ENCODE measurements around the gene COLEC11. TPM values are rescaled to one million over a fixed set of nuclear protein-coding genes. Genes with fewer than 3 reads are reported as not detected.

COLEC11 gene
- polyA plus RNA-seq, 1 donor (not counting 4 experiments of a cell fraction or from before 2014, with no cell fraction given), result not detected

GRCh38 chr2:3578987-3579386 lies 15.9 kb upstream of the COLEC11 start:
- Histone ChIP-seq H4K20me1 (ENCODE audit: control insufficient read depth, extremely low read depth, insufficient read depth, low read length) (peaks cover 26% of the 10 kb centered on the region), H2AFZ (ENCODE audit: control insufficient read depth, low read length) (no peak overlapping the region), H3K36me3 (ENCODE audit: control insufficient read depth in 2 of 2, extremely low read depth in 1 of 2, insufficient read depth in 2 of 2, low read length in 2 of 2) (peaks cover 13 to 58% of the 10 kb centered on the region in 2 experiments), H3K9me3 (ENCODE audit: control insufficient read depth, low read depth, low read length) (no peaks in the 10 kb centered on the region), H3K79me2 (ENCODE audit: control insufficient read depth, insufficient read depth, low read length) (peaks cover 57% of the 10 kb centered on the region), H3K4me1 (ENCODE audit: control insufficient read depth, extremely low read depth, insufficient read depth, low read length) (peaks cover 30% of the 10 kb centered on the region), H3K27me3 (ENCODE audit: control insufficient read depth, extremely low read depth, insufficient read depth, low read length) (no peaks in the 10 kb centered on the region), H3K4me3 (ENCODE audit: control insufficient read depth in 2 of 3, extremely low read depth in 1 of 3, insufficient read depth in 2 of 3, low read depth in 1 of 3, low read length in 3 of 3) (peak overlapping the region in 1 of 3 experiments; percentile 56), H3K27ac (ENCODE audit: control insufficient read depth, insufficient read depth, low read length) (peak overlapping the region; percentile 39), H3K9ac (ENCODE audit: control insufficient read depth, extremely low read depth, insufficient read depth, low read length) (no peak overlapping the region), H3K9me1 (ENCODE audit: control insufficient read depth, extremely low read depth, insufficient read depth, low read length) (peaks cover 2% of the 10 kb centered on the region), H3K4me2 (ENCODE audit: control insufficient read depth, extremely low read depth, insufficient read depth, low read depth, low read length) (peak overlapping the region; percentile 55)
- no peak for TF ChIP-seq CTCF (optimal IDR thresholded peaks at IDR 0.05 in 1 of 3, IDR thresholded peaks at IDR 0.05 in 1 of 3, conservative IDR thresholded peaks at IDR 0.05 in 1 of 3; ENCODE audit: extremely low read depth in 1 of 3, insufficient read depth in 2 of 3, low read length in 3 of 3)
- no peak for TF ChIP-seq EZH2 (IDR thresholded peaks at IDR 0.05; ENCODE audit: low read length)
- dilution Hi-C loops (cut with MboI; ENCODE audit: extremely low pct_ligation_motif_present, low sequenced_read_pairs), result no loop called here
- no peak for DNase-seq (ENCODE audit: low read depth, low spot score)
- FAIRE-seq, result no peak

GRCh38 chr2:3580449-3580848 lies 14.5 kb upstream of the COLEC11 start:
- H3K27me3 ChIP-seq (ENCODE audit: control insufficient read depth, extremely low read depth, insufficient read depth, low read length), result no peaks in the 10 kb centered on the region
- DNase-seq (ENCODE audit: low read depth, low spot score), result no peak
- no peak for TF ChIP-seq CTCF (optimal IDR thresholded peaks at IDR 0.05 in 1 of 3, IDR thresholded peaks at IDR 0.05 in 1 of 3, conservative IDR thresholded peaks at IDR 0.05 in 1 of 3; ENCODE audit: extremely low read depth in 1 of 3, insufficient read depth in 2 of 3, low read length in 3 of 3)
- TF ChIP-seq EZH2 (IDR thresholded peaks at IDR 0.05; ENCODE audit: low read length), result no peak
- dilution Hi-C loops (cut with MboI; ENCODE audit: extremely low pct_ligation_motif_present, low sequenced_read_pairs), result no loop called here
- H3K9me3 ChIP-seq (ENCODE audit: control insufficient read depth, low read depth, low read length), result no peaks in the 10 kb centered on the region
- H4K20me1 ChIP-seq (ENCODE audit: control insufficient read depth, extremely low read depth, insufficient read depth, low read length), result peaks cover 26% of the 10 kb centered on the region
- H3K36me3 ChIP-seq (ENCODE audit: control insufficient read depth in 2 of 2, extremely low read depth in 1 of 2, insufficient read depth in 2 of 2, low read length in 2 of 2), result peaks cover 14 to 62% of the 10 kb centered on the region in 2 experiments
- no peak overlapping the region for H3K9ac ChIP-seq (ENCODE audit: control insufficient read depth, extremely low read depth, insufficient read depth, low read length)
- no peak overlapping the region for H3K4me2 ChIP-seq (ENCODE audit: control insufficient read depth, extremely low read depth, insufficient read depth, low read depth, low read length)
- H3K4me1 ChIP-seq (ENCODE audit: control insufficient read depth, extremely low read depth, insufficient read depth, low read length), result peaks cover 30% of the 10 kb centered on the region
- no peak overlapping the region for H3K27ac ChIP-seq (ENCODE audit: control insufficient read depth, insufficient read depth, low read length)
- no peak overlapping the region for H2AFZ ChIP-seq (ENCODE audit: control insufficient read depth, low read length)
- peaks cover 2% of the 10 kb centered on the region for H3K9me1 ChIP-seq (ENCODE audit: control insufficient read depth, extremely low read depth, insufficient read depth, low read length)
- peaks cover 54% of the 10 kb centered on the region for H3K79me2 ChIP-seq (ENCODE audit: control insufficient read depth, insufficient read depth, low read length)
- FAIRE-seq, result no peak
- H3K4me3 ChIP-seq (ENCODE audit: control insufficient read depth in 2 of 3, extremely low read depth in 1 of 3, insufficient read depth in 2 of 3, low read depth in 1 of 3, low read length in 3 of 3), result no peak overlapping the region

Measured in keratinocyte (primary cell).